ENCODE measurements around the gene RSPH6A.

RSPH6A gene

GRCh38 chr19:45842198-45842597 is 27.1 kb upstream of the RSPH6A start:
- no peaks in the 10 kb centered on the region for H3K9me3 Mint-ChIP-seq
- H3K27me3 Mint-ChIP-seq, result no peaks in the 10 kb centered on the region
- peaks cover 43 to 71% of the 10 kb centered on the region in 2 donors for H3K36me3 Mint-ChIP-seq
- H3K4me3 Mint-ChIP-seq, result no peak overlapping the region
- H3K27ac Mint-ChIP-seq, result no peak overlapping the region
- peaks cover 0 to 1% of the 10 kb centered on the region in 2 donors for H3K4me1 Mint-ChIP-seq
- DNase-seq, result no peak
- ATAC-seq (replicated peaks), result no peak

- Mint-ChIP-seq H3K36me3 (peaks cover 55 to 65% of the 10 kb centered on the region in 2 donors), H3K27me3 (no peaks in the 10 kb centered on the region), H3K27ac (peak overlapping the region; percentile 78)
These were observed 19.9 kb upstream of the RSPH6A start for GRCh38 chr19:45834970-45835369.

GRCh38 chr19:45828945-45829344 is 13.8 kb upstream of the RSPH6A start:
- Mint-ChIP-seq H3K36me3 (peaks cover 65 to 73% of the 10 kb centered on the region in 2 donors), H3K9me3 (no peaks in the 10 kb centered on the region), H3K4me3 (no peak overlapping the region), H3K27ac (no peak overlapping the region), H3K4me1 (peaks cover 0 to 6% of the 10 kb centered on the region in 2 donors), H3K27me3 (no peaks in the 10 kb centered on the region)
- no peak for DNase-seq
- ATAC-seq (replicated peaks), result no peak

More at GRCh38 chr19:45834970-45835369, 19.9 kb upstream of the RSPH6A start:
- peaks cover 0 to 3% of the 10 kb centered on the region in 2 donors for H3K4me1 Mint-ChIP-seq
- no peak overlapping the region for H3K4me3 Mint-ChIP-seq
- no peaks in the 10 kb centered on the region for H3K9me3 Mint-ChIP-seq
- ATAC-seq (replicated peaks) (no peak), DNase-seq (no peak)

- no peak for ATAC-seq (replicated peaks)
- Mint-ChIP-seq H3K4me3 (no peak overlapping the region), H3K27ac (no peak overlapping the region), H3K36me3 (peaks cover 65 to 75% of the 10 kb centered on the region in 2 donors), H3K4me1 (peaks cover 0 to 6% of the 10 kb centered on the region in 2 donors), H3K9me3 (no peaks in the 10 kb centered on the region), H3K27me3 (no peaks in the 10 kb centered on the region)
- DNase-seq, result no peak
These were observed 13.4 kb upstream of the RSPH6A start for GRCh38 chr19:45828523-45828922.

- H3K9me3 Mint-ChIP-seq, result no peaks in the 10 kb centered on the region
- peaks cover 0 to 6% of the 10 kb centered on the region in 2 donors for H3K4me1 Mint-ChIP-seq
- H3K27ac Mint-ChIP-seq, result no peak overlapping the region
- DNase-seq, result no peak
- H3K36me3 Mint-ChIP-seq, result peaks cover 71 to 83% of the 10 kb centered on the region in 2 donors
- H3K27me3 Mint-ChIP-seq, result no peaks in the 10 kb centered on the region
- no peak for ATAC-seq (replicated peaks)
- H3K4me3 Mint-ChIP-seq, result no peak overlapping the region
These were observed 12.5 kb upstream of the RSPH6A start for GRCh38 chr19:45827459-45828093.

GRCh38 chr19:45826934-45827333 is 11.8 kb upstream of the RSPH6A start:
- H3K36me3 Mint-ChIP-seq, result peaks cover 64 to 76% of the 10 kb centered on the region in 2 donors
- H3K4me1 Mint-ChIP-seq, result peaks cover 0 to 6% of the 10 kb centered on the region in 2 donors
- ATAC-seq (replicated peaks), result no peak

GRCh38 chr19:45825917-45826893 is 11.1 kb upstream of the RSPH6A start:
- no peak overlapping the region for H3K4me3 Mint-ChIP-seq
- H3K27ac Mint-ChIP-seq, result peak overlapping the region; percentile 70
- H3K9me3 Mint-ChIP-seq, result no peaks in the 10 kb centered on the region
- H3K4me1 Mint-ChIP-seq, result peaks cover 0 to 6% of the 10 kb centered on the region in 2 donors
- ATAC-seq (replicated peaks) (no peak), DNase-seq (no peak)
- H3K36me3 Mint-ChIP-seq, result peaks cover 62 to 72% of the 10 kb centered on the region in 2 donors
- no peaks in the 10 kb centered on the region for H3K27me3 Mint-ChIP-seq

More at GRCh38 chr19:45826934-45827333, 11.8 kb upstream of the RSPH6A start:
- peak overlapping the region; percentile 56 for H3K27ac Mint-ChIP-seq
- H3K27me3 Mint-ChIP-seq, result no peaks in the 10 kb centered on the region
- H3K4me3 Mint-ChIP-seq, result no peak overlapping the region
- no peaks in the 10 kb centered on the region for H3K9me3 Mint-ChIP-seq
- DNase-seq, result no peak

GRCh38 chr19:45825263-45825605 is 10.1 kb upstream of the RSPH6A start:
- no peak overlapping the region for H3K4me3 Mint-ChIP-seq
- no peak for DNase-seq
- no peaks in the 10 kb centered on the region for H3K27me3 Mint-ChIP-seq
- peaks cover 62 to 68% of the 10 kb centered on the region in 2 donors for H3K36me3 Mint-ChIP-seq
- no peaks in the 10 kb centered on the region for H3K9me3 Mint-ChIP-seq
- H3K27ac Mint-ChIP-seq, result no peak overlapping the region
- peaks cover 0 to 5% of the 10 kb centered on the region in 2 donors for H3K4me1 Mint-ChIP-seq
- no peak for ATAC-seq (replicated peaks)

- ATAC-seq (replicated peaks) (no peak), DNase-seq (no peak)
- H3K27me3 Mint-ChIP-seq, result no peaks in the 10 kb centered on the region
- H3K27ac Mint-ChIP-seq, result peak overlapping the region; percentile 59
- H3K4me1 Mint-ChIP-seq, result peaks cover 0 to 4% of the 10 kb centered on the region in 2 donors
- no peak overlapping the region for H3K4me3 Mint-ChIP-seq
- H3K9me3 Mint-ChIP-seq, result no peaks in the 10 kb centered on the region
- H3K36me3 Mint-ChIP-seq, result peaks cover 61 to 68% of the 10 kb centered on the region in 2 donors
These were observed 9.6 kb upstream of the RSPH6A start for GRCh38 chr19:45824531-45825262.

GRCh38 chr19:45824041-45824471 is 8.9 kb upstream of the RSPH6A start:
- peaks cover 61 to 68% of the 10 kb centered on the region in 2 donors for H3K36me3 Mint-ChIP-seq
- H3K27ac Mint-ChIP-seq, result peak overlapping the region; percentile 47
- no peak overlapping the region for H3K4me3 Mint-ChIP-seq

GRCh38 chr19:45823182-45823581 is 8.1 kb upstream of the RSPH6A start:
- Mint-ChIP-seq H3K27me3 (no peaks in the 10 kb centered on the region), H3K36me3 (peaks cover 57 to 64% of the 10 kb centered on the region in 2 donors), H3K9me3 (no peaks in the 10 kb centered on the region), H3K4me1 (peaks cover 1 to 6% of the 10 kb centered on the region in 2 donors), H3K27ac (peak overlapping the region; percentile 65), H3K4me3 (no peak overlapping the region)
- no peak for ATAC-seq (replicated peaks)
- no peak for DNase-seq

More at GRCh38 chr19:45824041-45824471, 8.9 kb upstream of the RSPH6A start:
- H3K27me3 Mint-ChIP-seq, result no peaks in the 10 kb centered on the region
- H3K9me3 Mint-ChIP-seq, result no peaks in the 10 kb centered on the region
- H3K4me1 Mint-ChIP-seq, result peaks cover 4% of the 10 kb centered on the region in 2 donors
- ATAC-seq (replicated peaks), result no peak
- DNase-seq, result no peak

GRCh38 chr19:45822716-45823115 is 7.6 kb upstream of the RSPH6A start:
- peaks cover 52 to 61% of the 10 kb centered on the region in 2 donors for H3K36me3 Mint-ChIP-seq
- H3K4me1 Mint-ChIP-seq, result peaks cover 1 to 7% of the 10 kb centered on the region in 2 donors
- H3K4me3 Mint-ChIP-seq, result no peak overlapping the region
- no peak for ATAC-seq (replicated peaks)
- no peak overlapping the region for H3K27ac Mint-ChIP-seq
- H3K9me3 Mint-ChIP-seq, result no peaks in the 10 kb centered on the region
- no peaks in the 10 kb centered on the region for H3K27me3 Mint-ChIP-seq
- no peak for DNase-seq

GRCh38 chr19:45821570-45821969 is 6.5 kb upstream of the RSPH6A start:
- no peak overlapping the region for H3K27ac Mint-ChIP-seq
- H3K9me3 Mint-ChIP-seq, result no peaks in the 10 kb centered on the region
- H3K36me3 Mint-ChIP-seq, result peaks cover 49 to 59% of the 10 kb centered on the region in 2 donors
- H3K4me1 Mint-ChIP-seq, result peaks cover 6 to 17% of the 10 kb centered on the region in 2 donors
- DNase-seq (no peak), ATAC-seq (replicated peaks) (no peak)
- H3K4me3 Mint-ChIP-seq, result no peak overlapping the region
- H3K27me3 Mint-ChIP-seq, result no peaks in the 10 kb centered on the region

GRCh38 chr19:45821103-45821521 is 6.0 kb upstream of the RSPH6A start:
- Mint-ChIP-seq H3K27me3 (no peaks in the 10 kb centered on the region), H3K27ac (peak overlapping the region; percentile 73), H3K4me3 (no peak overlapping the region), H3K9me3 (no peaks in the 10 kb centered on the region), H3K36me3 (peaks cover 50 to 58% of the 10 kb centered on the region in 2 donors), H3K4me1 (peaks cover 6 to 20% of the 10 kb centered on the region in 2 donors)
- ATAC-seq (replicated peaks) (no peak), DNase-seq (no peak)
